GM19239 (cell line): ENCODE measurements around the gene KATNAL1.
A peak's percentile ranks its signal among the peaks of the same experiment; 100 is the strongest.

Source experiments
- DNase-seq: peaks from one replicate; pipeline ENCODE4 v3.0.0; 2011; ENCODE audit warnings: low spot score; ENCODE audit not compliant: insufficient read length
- FAIRE-seq: peaks from 2 replicates; lab custom pipeline; 2011; peaks lifted over from hg19 to GRCh38; lab: Jason Lieb, UNC

Gene KATNAL1

DNA sequence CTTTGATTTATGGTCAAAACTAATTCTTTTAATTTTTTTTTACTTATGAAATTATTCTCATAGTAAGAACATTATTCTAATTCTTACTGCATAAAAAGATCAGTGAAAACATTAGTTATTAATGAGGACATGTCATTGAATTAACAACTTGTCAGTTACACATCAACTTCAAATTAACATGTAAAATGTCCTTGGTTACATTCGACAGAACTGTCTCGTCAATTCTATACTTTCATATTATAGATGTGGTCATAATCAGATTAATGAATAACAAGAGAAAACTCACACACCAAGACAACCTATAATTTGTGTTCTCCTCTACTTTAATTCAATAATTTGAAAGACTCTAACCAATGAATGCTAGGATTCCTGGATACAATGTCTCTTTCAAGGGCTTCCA is 66.7 kb downstream of the KATNAL1 start:
- FAIRE-seq: no peak
- no peak for DNase-seq

DNA sequence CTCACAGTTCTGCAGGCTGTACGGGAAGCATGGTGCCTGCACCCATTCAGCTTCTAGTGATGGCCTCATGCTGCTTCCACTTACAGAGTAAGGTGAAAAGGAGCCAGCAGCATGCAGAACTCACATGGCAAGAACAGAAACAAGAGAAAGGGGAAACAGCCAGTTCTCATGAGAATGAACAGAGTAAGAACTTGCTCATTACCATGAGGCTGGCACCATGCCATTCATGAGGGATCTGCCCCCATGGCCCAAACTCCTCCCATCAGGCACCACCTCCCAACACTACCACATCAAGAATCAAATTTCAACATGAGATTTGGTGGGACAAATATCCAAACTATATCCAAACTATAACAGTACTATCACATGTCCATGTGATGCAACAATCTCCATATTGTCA is 72.1 kb downstream of the KATNAL1 start:
- no peak for DNase-seq
- FAIRE-seq: peak; percentile 37

DNA sequence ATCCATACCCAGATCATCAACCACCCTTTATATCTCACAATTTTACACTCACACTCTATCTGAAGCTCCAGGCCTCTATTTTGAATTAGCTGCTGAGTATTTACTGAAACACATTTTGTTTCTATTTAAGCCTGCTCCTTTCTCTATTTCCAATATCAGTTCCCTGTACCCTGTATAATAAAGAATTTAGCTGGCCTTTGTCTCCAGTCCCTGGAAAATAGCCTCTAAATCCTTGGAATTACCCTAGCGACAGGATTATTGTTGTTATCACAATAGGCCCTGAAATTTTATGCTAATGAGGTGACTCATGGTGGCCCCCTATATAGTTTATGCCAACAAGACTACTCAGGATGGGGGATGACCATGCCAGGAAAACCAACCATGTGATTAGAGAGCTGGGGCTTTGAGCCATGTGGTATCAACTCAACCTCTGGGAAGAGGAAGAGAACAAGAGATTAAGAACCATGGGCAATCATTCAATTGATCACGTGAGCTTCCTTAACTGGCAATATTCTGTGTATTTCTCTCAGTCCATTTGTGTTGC is 72.7 kb downstream of the KATNAL1 start:
- DNase-seq: no peak
- FAIRE-seq: peak; percentile 39

DNA sequence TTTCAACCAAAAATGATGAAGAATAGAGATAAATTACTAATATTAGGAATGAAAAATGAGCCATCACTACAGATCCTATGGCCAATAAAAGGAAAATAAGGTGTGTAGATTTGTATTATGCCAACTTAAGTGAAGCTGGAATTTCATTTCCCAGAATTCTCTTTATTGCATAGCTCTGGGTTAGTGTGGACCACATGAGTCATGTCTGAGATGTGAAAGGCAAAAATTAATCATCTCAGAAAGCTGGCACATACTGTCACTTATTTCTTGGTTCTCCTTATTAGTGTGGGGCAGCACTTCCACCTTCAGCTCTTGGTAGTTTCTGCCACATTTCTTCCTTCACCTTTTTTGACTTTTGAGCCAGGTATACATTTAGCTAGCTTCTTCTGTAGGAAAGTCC is 82.6 kb downstream of the KATNAL1 start:
- DNase-seq: no peak
- peak; percentile 23 for FAIRE-seq

DNA sequence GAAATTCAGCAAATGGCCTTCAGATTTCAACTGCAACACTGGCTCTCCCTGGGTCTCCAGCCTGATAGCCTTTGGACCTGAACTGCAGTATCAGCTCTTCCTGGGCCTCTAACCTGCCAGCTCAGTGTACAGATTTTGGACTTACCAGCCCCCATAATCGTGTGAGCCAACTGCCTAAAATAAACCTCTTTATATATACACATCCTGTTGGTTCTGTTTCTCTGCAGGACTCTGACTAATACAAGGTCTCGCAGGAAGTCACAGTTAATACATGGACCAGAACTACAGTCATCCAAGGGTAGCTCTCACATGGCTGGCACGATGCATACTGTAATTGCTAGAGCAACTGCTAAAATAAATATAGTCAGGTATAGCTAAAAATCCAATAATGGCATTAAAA is 85.1 kb downstream of the KATNAL1 start:
- DNase-seq (no peak), FAIRE-seq (no peak)

DNA sequence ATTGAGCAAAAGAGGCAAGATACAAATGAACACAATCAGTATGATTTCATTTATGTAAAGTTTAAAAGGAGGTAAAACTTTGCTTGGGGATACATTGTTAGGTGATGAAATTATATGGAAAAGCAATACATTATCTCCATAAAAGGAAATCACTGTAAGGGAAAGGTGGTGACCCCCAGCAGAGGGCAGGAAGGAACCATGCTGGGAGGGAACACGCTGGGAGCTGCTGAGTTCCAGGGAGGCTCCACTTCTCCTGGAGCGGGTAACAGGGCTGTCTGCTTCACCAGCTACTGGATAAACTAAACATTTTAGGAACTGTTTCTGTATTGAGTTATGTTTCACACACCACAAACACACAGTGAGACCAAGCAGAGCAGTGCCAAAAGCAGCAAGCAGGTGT is 91.2 kb downstream of the KATNAL1 start:
- FAIRE-seq (no peak), DNase-seq (no peak)

DNA sequence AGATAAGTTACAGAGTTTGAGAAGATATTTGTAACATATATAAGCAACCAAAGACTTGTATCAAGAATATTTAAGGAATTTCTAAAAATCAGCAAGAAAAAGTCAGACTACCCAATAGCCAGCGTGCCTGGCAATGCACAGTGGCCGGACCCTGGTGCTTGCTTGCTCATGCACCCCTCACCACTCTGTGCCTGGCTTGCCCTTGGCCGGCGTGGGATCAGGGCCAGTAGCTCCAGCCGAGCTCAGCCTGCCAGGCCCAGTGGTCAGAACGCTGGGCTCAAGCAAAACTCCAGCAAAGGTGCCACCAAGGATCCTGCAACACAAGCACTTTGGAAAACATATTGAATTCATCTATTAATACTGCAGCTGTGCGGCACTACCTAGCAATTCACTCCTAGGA is 95.1 kb downstream of the KATNAL1 start:
- DNase-seq (no peak), FAIRE-seq (no peak)

DNA sequence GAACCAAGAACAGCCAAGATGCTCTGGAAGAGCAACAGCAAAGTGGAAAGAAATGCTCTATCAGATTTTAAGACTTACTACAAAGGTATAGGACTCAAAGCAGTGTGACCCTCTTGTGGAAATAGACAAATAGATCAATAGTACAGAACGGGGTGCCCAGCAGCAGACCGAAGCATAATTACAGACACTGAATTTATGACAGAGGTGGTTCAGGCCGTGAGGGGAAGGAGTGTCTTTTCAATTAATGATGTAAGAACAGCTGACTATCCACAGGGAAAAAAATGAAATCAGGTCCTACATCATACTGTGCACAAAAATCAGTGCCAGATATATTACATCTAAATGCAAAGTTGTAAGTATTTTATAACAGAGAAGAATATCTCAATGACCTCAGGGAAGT is 95.6 kb downstream of the KATNAL1 start:
- DNase-seq (no peak), FAIRE-seq (no peak)

DNA sequence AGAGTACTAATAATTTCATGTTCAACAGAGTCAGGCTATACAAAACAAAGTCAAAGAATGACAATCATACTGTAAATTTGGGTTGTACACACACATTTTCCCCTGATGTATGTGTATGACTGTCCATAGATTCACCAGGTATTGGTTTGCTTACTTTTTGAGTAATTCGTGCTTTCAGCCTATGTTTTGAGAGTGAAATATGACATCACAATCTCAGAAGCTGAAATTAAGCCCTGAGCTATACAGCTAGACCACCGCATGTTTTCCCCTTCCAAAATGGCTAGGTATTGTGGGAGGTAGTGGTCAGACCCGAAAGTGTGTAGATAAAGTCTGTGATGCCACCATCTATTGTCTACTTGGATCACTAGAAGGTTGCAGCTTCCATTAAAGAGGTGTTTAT is 102.8 kb downstream of the KATNAL1 start:
- FAIRE-seq: no peak

DNA sequence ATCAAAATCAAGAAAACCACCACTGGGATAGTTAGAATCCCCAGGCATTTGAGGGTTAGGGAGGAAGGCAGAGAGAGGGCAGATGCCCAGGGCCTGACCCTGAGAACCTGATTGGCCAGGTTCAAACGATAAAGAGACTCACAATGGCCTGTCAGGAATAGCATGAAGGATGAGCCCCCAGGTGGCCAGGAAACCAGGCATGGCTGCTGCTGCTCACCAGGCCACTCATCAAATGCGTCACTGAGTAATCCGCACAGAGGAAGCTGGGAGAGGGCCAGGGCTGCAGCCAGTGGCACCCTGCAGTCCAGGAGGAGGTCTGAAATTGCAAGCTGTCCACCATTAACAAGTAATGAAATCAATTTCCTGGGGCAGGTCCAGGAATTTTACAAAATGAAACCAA is 111.3 kb downstream of the KATNAL1 start:
- FAIRE-seq (no peak), DNase-seq (no peak)

More for the DNA sequence above, 102.8 kb downstream of the KATNAL1 start:
- no peak for DNase-seq

DNA sequence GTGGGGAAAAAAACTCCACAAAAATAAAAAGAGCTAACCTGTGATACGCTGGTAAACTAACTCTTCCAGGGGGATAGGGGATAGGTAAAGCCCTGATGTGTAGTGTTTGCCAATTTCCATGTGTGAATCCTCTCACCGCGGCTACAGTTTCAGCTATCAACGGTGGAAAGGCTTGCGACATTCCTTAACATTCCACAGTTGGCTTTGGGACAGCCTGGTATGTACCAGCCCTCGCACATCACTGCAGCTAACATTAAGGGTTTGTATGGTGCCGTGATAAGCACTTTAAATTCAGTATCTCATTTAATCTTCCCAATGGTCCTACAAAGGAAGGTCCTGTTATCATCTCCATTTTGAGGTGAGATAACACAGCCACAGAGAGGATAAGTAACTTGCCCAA is 112.4 kb downstream of the KATNAL1 start:
- DNase-seq: no peak
- no peak for FAIRE-seq

DNA sequence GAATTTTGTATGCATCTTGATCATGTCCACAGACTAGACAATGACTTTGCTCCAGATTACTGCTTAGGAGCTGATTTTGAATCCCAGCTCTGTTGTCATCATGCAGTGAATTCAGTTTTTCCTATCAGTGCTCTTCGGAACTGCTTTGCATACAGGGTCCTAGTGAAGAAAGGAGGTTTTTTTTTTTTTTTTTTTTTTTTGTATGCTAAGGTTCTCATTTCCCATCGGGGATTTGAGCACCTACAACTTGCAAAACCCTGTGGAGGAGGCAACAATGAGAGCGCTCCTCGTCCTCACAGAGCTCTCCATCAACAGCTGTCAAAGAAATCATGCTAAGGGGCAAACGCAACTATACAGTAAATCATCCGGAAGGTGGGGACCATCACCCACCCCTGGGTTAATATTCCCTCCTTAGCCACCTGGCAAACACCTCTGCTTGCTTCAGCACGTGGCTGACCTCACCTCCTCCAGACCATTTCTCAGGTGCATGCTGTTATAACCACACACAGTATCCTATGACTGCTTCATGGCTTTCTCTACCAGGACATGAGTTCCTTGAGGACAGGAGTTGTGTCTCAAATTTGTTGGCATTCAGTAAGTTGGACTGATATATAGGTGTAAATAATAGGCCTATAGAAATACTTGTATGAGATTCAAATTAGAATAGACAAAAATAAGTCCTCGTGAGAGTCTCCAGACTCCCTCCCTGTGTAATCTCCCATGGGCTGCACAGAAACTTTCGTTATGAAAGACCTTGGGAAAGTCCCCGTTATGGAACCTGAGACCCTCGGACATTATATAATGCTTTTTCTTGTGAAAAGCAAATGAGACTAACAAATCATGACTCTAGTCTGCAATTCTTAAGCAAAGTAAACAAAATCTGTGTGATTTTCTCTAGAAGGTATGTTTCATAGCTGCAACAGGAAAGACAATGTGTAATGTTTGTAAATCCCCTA is 113.8 kb downstream of the KATNAL1 start:
- DNase-seq: no peak
- no peak for FAIRE-seq

DNA sequence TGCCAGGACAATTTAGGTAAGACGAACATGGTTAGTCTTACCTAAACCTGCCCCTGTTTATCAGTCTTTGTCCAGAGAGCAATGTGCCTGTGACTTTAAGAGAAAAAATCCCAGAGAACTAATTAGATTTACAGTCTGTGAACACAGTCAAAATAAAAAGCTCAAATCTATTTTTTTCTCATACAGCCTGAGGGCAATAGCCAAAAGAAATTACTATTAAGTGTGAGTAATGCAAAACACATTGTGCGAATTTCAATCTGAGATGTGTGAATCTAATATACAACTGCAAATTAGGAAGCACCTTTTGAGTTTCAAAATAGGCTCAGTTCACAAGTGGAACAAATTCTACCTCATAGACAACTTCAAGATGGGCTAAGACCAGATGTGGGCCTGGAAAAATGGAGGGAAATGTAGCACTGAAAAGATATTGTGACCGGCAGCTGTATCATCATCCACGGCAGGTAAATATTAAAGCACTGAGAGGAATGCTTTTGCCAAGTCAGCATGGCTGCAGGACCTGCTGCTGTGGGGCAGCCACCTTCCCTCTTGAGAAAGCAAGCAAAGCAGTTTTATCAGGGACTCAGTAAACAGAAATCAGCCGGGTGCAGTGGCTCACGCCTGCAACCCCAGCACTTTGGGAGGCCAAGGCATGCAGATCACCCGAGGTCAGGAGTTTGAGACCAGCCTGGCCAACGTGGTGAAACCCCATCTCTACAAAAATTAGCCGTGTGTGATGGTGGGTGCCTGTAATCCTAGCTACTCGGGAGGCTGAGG is 114.8 kb downstream of the KATNAL1 start:
- no peak for DNase-seq
- FAIRE-seq: no peak

DNA sequence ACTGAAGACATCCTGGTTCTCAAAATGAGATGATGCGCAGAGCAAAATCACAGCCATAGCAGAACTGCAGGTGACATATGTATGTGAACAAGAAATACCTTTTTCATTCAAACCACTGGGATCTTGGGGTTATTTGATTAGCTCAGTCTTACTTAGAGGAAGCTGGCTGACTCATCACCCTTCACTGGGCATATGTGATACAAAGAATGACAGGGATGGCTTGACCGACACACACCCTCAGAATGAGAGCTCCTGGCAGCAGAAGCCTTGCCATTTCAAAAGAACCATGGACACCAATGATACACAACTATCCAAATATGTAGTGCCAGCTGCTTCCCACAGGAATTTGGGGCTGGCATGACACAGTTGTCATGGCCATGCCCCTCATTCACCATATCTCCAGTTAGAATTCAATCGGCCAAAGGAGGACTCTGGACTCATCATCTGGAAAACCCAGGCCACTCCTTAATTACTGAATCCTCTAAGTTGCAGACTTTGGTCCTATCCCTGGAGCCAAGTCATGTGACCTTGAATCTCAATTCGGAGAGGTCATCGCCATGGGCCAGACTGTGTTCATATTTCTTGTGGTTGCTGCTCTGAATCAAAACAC is 115.8 kb downstream of the KATNAL1 start:
- DNase-seq (no peak), FAIRE-seq (no peak)

DNA sequence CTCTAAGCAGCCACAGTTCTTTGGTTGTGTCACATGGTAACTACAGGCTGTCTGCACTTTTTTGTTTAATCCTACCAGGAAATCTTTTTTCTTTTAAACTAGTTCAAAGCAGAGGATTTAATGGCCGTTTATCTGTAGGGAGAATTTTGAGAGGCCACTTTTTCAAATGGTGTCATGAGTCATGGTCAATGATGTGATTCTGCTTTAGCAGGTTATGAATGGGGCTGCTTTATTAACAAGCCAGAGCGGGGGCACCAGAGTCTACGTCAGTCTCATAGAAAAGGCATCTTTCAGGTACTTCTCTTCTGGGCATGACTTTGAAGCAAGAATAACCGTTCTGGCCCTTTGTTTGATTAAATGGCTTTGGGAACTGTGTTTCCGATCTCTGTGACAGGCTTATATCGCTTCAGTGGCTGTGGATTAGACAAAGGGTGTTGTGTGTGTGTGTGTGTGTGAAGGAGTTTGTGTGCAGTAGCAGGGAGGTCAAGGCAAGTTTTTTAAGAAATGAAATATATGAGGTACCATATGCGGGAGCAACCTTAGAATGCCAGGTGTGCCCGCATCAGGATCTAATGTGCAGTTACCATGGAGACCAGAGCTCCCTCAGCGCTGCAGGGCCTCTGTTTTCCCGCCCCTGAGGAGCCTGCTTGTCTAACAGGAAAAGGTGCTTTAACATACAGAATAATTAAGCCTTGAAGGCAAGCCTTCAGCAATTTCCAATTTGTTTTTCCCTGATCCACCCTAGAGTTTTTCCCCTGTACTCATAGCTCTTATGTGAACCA is 120.5 kb downstream of the KATNAL1 start:
- DNase-seq (no peak), FAIRE-seq (no peak)

DNA sequence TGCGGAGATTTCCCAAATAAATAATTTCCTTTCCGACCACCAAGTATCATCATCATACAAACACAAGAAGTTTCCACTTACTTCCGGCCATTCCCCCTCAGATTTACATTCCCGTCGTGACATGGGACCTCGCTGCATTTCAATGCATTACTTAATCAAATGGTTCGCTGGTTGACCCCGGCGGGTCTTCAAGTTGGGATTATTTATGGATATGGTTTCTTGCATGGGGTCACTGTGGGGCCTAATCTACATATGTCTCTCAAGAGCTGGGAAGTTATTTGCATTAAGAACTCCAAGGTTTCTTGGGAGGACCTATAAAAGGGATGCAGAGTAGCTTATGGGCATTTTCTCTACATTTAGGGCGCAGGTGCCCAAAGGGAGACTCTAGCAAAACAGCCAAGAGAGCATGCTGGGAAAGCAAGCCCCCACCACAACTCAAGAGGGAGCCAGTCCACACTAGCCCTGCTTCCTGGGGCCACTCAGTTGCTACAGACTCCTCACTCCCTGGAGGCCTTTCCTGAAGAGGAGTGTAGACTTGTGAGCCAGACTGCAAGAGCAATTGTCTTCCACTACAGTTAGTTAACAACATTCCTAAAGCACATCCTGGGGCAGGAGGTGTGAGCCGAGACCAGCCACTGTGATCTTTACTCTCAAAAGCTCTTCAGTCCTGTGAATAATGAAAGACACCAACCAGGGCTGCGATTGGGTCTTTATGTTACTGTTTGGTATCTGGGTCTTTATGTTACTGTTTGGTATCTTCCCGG is 125.3 kb downstream of the KATNAL1 start:
- FAIRE-seq (no peak), DNase-seq (no peak)

DNA sequence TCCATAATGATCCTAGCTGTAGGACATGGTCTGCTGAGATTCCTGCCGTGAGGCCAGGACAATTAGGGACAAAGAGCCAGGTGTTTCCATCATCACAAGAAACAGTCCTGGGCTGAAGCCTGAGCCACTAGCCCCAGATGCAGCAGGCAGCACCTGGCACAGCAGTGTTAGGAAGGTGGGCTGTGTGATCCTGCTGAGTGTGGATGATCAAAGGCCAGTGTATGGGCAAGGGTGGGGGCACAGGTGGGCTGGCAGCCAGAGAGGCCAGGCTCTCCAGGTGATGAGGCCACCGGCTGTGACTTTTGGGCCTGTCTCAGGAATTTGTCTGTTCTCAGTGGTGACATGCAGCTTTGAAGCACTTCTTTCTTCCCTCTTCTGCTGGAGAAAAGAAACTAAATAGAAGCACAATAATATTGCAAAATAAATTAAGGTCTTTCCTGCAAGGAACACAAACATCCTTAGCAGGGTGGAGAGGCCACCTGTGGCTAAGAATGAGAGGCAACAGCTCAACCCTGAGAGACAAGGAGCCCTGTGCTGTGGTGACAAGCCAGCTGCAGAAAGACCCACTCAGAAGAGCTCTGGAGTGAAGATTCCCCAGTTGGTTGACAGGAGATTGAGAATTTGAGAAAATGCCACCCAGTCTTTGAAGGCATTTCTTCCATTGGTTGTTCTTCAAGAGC is 127.6 kb downstream of the KATNAL1 start:
- no peak for DNase-seq
- no peak for FAIRE-seq

DNA sequence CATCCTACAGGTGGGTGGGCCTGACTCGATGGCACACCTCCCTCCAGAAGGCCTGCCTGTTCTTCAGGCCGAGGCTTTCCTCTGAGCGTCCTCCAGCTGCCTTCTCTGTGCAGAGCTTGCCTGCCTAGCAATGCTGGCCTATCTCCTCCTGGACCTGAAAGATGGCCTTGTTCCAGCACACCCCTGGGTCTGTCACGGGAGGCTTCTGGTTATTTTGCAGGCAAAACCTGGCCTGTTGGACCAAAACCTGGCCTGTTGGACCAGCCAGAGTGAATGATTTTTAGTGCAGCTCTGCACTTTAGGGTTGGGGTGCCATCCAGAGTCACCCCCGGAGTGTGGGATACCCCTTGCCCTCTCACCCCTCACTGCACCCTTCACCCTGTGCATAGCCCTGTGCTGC is 128.4 kb downstream of the KATNAL1 start:
- no peak for DNase-seq
- FAIRE-seq: no peak

DNA sequence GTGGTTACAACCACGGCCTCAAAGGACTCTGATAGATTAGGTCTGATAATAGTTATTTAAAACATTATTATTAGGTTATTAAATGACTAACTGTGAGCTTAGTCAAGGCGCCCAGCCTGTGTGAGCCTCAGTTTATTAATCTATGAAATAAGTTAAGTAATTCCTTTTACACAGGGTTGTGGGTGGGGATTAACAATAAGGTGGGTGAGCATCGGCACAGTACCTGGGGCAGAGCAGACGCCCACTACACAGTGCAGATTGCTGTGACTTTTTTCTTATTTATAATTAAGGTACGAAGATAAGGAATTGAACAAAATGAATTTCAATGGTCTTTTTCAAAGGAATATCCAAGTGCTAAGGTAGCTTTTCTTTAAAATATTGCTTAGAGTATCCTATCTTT is 132.2 kb downstream of the KATNAL1 start:
- DNase-seq (no peak), FAIRE-seq (no peak)
